Measurements from ENCODE around the gene MAG.

- TF ChIP-seq, protein P1, sequence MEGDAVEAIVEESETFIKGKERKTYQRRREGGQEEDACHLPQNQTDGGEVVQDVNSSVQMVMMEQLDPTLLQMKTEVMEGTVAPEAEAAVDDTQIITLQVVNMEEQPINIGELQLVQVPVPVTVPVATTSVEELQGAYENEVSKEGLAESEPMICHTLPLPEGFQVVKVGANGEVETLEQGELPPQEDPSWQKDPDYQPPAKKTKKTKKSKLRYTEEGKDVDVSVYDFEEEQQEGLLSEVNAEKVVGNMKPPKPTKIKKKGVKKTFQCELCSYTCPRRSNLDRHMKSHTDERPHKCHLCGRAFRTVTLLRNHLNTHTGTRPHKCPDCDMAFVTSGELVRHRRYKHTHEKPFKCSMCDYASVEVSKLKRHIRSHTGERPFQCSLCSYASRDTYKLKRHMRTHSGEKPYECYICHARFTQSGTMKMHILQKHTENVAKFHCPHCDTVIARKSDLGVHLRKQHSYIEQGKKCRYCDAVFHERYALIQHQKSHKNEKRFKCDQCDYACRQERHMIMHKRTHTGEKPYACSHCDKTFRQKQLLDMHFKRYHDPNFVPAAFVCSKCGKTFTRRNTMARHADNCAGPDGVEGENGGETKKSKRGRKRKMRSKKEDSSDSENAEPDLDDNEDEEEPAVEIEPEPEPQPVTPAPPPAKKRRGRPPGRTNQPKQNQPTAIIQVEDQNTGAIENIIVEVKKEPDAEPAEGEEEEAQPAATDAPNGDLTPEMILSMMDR (IDR thresholded peaks at IDR 0.05), result no peak
- no peak for TF ChIP-seq POLR2A (IDR thresholded peaks at IDR 0.05)
- no peak for TF ChIP-seq POLR2AphosphoS5 (IDR thresholded peaks at IDR 0.05)
Observed at GRCh38 chr19:35254341-35255297, 37.3 kb upstream of the MAG start.

All from sigmoid colon (tissue), 4 donors.